B cell (primary cell): ENCODE measurements around the gene RABEP2.

ENCODE experiments used
- CTCF ChIP-seq: fragments of 200-600 bp; IDR thresholded peaks from one replicate; pipeline ENCODE4 v1.8.0; 2022; ENCODE audit warnings: antibody characterized with exemption, mild to moderate bottlenecking
- EZH2 ChIP-seq: IDR thresholded peaks from 2 replicates; pipeline ENCODE4 v1.6.1; 2012; ENCODE audit warnings: borderline replicate concordance, low read depth, mild to moderate bottlenecking, moderate library complexity, low read length; ENCODE audit not compliant: insufficient read depth, poor library complexity, severe bottlenecking

- TF ChIP-seq CTCF (no peak), EZH2 (no peak)
Observed at GRCh38 chr16:28900601-28901000, 24.4 kb downstream of the RABEP2 start.
